Omental fat pad (tissue), 4 donors: ENCODE results near the gene ARHGAP30. TPM values are rescaled to one million over a fixed set of nuclear protein-coding genes. Genes with fewer than 3 reads are reported as not detected.

ENCODE experiments used
- ATAC-seq: fragments of 150-250 bp; one replicate; pipeline ENCODE4 v1.9.1; 2016; ENCODE audit warnings: mild to moderate bottlenecking, moderate library complexity; ENCODE audit not compliant: low FRiP score
- DNase-seq: peaks from one replicate; pipeline ENCODE4 v3.0.0-alpha.2; 2019; ENCODE audit warnings: low spot score
- total RNA-seq, 4 donors: library from RNA; depleted of rRNA; stranded (reverse); fragments of >200 nt; gene quantifications; one replicate each; pipeline ENCODE4 v1.1.0, GENCODE V29; 2016
- TF ChIP-seq, protein P1 (sequence below), 3 donors: fragments of 450-650 bp; IDR thresholded peaks; one replicate each; pipeline ENCODE4 v1.5.1; 2016 to 2017; ENCODE audit warnings: antibody characterized with exemption in 3 of 3, mild to moderate bottlenecking in 3 of 3, moderate library complexity in 2 of 3

Gene ARHGAP30
- total RNA-seq, 4 donors from 2014 or later: 9.8 to 32.3 (median 24.7) TPM

DNA sequence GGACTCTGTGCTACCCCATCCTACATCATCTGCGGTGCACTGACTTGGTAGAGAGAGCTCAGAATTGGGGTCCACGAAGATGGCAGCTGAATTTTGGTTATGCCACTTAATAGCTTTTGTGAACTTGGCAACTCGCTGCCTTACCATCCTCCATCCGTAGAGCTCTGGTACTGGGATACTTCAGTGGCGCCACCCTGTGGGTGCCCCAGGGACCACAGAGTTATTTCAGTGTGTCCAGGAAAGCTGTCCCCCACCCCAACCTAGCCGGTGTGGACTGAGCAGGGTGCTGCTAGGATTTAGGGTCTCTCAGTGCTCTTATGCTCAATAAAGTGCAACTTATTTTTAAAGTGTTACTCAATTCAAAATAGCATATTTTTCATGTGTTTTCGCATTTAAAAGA is 14.9 kb downstream of the ARHGAP30 start:
- TF ChIP-seq, protein P1, sequence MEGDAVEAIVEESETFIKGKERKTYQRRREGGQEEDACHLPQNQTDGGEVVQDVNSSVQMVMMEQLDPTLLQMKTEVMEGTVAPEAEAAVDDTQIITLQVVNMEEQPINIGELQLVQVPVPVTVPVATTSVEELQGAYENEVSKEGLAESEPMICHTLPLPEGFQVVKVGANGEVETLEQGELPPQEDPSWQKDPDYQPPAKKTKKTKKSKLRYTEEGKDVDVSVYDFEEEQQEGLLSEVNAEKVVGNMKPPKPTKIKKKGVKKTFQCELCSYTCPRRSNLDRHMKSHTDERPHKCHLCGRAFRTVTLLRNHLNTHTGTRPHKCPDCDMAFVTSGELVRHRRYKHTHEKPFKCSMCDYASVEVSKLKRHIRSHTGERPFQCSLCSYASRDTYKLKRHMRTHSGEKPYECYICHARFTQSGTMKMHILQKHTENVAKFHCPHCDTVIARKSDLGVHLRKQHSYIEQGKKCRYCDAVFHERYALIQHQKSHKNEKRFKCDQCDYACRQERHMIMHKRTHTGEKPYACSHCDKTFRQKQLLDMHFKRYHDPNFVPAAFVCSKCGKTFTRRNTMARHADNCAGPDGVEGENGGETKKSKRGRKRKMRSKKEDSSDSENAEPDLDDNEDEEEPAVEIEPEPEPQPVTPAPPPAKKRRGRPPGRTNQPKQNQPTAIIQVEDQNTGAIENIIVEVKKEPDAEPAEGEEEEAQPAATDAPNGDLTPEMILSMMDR (IDR thresholded peaks at IDR 0.05): no peak
- DNase-seq: no peak
- ATAC-seq: no peak

DNA sequence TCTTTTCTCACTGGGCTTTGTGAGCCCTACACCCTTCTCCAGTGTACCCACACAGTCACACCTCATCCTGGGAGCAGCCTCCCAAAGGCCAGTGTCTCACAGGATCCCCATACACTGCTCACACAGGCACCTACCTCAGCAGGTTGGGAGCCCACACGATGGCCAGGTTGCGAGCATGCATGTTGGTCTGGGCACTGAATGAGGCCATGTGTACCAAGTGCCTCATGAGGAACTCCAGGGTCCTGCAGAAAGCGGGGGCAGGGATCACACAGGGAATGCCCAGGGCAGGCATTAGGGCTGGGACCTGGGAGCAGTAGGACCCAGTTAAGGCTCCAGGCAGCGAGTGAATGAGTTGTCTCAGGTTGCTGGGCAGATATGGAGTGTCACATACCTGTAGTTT is 15.5 kb downstream of the ARHGAP30 start:
- DNase-seq (no peak), ATAC-seq (no peak)
- TF ChIP-seq, protein P1 (IDR thresholded peaks at IDR 0.05): no peak

DNA sequence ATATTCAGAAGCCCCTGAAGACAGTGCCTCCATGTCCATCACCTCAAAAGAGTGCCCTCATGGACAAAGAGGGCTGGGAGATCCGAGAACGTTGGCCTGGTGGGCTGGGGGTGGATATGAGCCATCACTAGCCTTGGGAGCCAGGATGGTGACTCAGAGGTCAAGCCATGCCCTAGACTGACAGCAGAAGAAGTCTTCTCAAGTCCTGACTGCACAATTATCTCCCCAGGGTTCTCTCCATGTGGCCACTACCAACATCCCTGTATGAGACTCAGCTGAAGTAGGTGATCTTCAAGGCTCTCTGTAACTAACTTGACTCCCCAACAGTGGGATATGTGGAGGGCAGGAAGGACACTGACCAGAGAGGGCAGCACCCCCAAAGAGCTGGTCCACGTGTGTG is 16.8 kb downstream of the ARHGAP30 start:
- TF ChIP-seq, protein P1 (IDR thresholded peaks at IDR 0.05): no peak
- ATAC-seq: no peak
- no peak for DNase-seq

DNA sequence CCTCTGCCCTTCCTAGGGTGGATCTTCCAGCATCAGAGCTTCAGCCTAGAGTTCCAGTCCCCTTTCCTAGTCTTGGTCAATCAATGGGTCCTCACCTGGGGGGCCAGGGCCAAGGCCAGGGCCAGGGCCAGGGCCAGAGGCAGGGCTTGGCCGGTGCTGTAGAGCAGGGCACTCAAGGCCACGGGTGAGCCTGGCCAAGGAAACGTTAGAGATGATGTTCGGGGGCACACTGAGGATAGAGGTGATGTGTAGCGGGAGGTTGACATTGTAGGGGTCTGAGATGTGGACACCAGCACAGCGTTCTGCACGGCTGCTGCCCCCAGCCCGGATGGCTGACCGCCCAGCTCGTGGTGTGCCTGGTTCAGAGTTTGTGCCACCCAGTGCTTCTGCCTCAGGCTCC is 18.5 kb downstream of the ARHGAP30 start:
- ATAC-seq (no peak), DNase-seq (no peak)
- TF ChIP-seq, protein P1 (IDR thresholded peaks at IDR 0.05): no peak

DNA sequence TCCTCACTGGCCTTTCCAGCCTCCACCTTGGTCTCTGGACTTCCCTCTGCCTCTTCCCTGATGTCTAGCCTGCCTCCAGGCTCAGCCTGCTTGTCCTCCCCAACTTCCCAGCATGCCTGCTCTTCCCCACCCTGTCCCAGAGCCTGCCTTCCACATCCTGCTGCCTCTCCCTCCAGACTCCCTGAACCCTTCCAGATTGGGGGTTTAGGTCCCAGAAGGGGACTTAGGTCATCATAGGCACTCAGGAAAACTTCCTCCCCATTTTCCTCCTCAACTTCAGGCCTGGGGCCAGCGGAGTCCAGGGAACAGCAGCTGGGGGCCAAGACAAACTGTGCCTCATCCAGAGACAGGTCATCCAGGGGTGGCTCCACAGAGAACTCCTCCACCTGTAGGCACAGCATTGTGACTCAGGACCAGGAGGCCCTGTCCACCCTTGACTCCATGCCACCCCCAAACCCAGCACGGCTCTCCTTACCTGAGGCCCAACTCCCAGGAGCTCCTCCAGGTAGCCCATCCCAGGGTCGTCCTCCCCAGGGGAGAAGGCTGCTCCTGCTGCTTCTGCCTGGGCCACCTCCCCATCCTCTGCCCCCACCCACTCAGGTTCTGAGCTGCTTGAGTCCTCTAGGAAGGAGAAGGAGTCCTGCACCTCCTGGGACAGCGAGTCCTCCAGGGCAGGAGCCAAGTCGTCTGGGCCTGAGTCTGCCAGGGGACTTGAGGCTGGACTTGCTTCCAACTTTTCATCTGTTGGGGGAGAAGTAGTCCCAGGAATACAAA is 20.6 kb downstream of the ARHGAP30 start:
- DNase-seq: no peak
- TF ChIP-seq, protein P1 (IDR thresholded peaks at IDR 0.05): no peak
- ATAC-seq: no peak

DNA sequence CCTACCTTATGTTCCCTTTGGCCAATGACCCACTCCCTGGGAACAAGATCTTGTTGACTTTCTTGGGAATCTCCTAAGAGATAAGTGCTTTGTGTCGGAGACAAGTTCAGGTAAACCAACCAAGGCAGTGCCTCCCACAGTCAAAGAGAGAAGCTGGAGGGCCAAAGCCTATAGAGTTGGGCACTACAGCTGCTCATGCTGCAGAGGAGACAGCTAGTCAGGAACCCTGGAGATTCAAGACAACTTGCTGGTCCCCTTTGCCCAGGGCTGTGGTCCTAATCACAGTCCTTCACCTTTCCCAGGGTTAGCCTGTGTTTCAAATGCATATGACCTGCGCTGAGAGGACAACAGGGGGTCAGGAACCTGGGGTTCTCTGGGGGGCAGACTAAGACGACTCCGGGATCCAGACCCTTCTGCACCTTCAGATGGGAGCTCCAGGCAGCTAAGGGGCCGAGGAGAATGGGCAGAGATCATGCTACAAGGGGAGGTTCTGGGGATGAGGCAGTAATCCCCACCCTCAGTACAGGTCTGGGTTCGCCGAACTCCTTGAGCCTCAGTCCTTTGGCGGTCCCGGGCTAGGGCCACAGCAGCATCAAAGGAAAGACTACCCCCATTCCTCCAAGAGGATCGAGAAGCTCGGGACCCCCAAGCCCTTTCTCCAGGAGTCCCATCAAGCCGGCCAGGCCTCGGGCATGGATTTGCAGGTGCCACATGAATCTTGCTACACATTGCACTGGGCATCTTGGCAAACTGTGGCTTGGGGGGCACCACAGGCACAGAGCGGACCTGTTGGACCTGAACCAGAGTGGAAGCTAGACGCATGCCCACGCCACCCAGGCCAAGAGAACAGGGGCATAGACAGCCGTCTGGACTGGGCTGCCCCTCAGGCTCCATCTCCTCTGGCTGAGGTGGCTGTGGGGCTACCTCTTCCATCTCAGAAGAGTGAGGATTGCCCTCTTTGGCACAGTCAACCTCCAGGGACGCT is 22.0 kb downstream of the ARHGAP30 start:
- DNase-seq (no peak), ATAC-seq (no peak)
- TF ChIP-seq, protein P1 (IDR thresholded peaks at IDR 0.05): no peak
